Measurements from ENCODE around the gene SEC14L5.

SEC14L5 gene

GRCh38 chr16:4988647-4989046 is 30.5 kb downstream of the SEC14L5 start:
- no peak for FAIRE-seq

- no peak for FAIRE-seq
These were observed 31.4 kb downstream of the SEC14L5 start for GRCh38 chr16:4989391-4990006.

GRCh38 chr16:4990415-4990814 is 32.3 kb downstream of the SEC14L5 start:
- FAIRE-seq = no peak

- FAIRE-seq = no peak
These were observed 33.6 kb downstream of the SEC14L5 start for GRCh38 chr16:4991754-4992153.

- no peak for FAIRE-seq
These were observed 36.7 kb downstream of the SEC14L5 start for GRCh38 chr16:4994719-4995434.

GRCh38 chr16:5000573-5001001 is 42.5 kb downstream of the SEC14L5 start:
- no peak for FAIRE-seq

GRCh38 chr16:5001571-5001970 is 43.4 kb downstream of the SEC14L5 start:
- no peak for FAIRE-seq

- no peak for FAIRE-seq
These were observed 43.9 kb downstream of the SEC14L5 start for GRCh38 chr16:5001986-5002385.

- no peak for FAIRE-seq
These were observed 44.6 kb downstream of the SEC14L5 start for GRCh38 chr16:5002699-5003143.

GRCh38 chr16:5003211-5003610 is 45.1 kb downstream of the SEC14L5 start:
- no peak for FAIRE-seq

GRCh38 chr16:5003828-5004227 is 45.7 kb downstream of the SEC14L5 start:
- no peak for FAIRE-seq

GRCh38 chr16:5004311-5004710 is 46.2 kb downstream of the SEC14L5 start:
- no peak for FAIRE-seq

GRCh38 chr16:5005916-5006315 is 47.8 kb downstream of the SEC14L5 start:
- no peak for FAIRE-seq

GRCh38 chr16:5006348-5007193 is 48.4 kb downstream of the SEC14L5 start:
- FAIRE-seq = no peak

GRCh38 chr16:5007256-5007655 is 49.1 kb downstream of the SEC14L5 start:
- FAIRE-seq = no peak

- FAIRE-seq = no peak
These were observed 50.2 kb downstream of the SEC14L5 start for GRCh38 chr16:5008311-5008731.

- no peak for FAIRE-seq
These were observed 52.6 kb downstream of the SEC14L5 start for GRCh38 chr16:5010576-5011329.

- no peak for FAIRE-seq
These were observed 53.5 kb downstream of the SEC14L5 start for GRCh38 chr16:5011637-5012036.

- no peak for FAIRE-seq
These were observed 54.8 kb downstream of the SEC14L5 start for GRCh38 chr16:5012887-5013286.

GRCh38 chr16:5015351-5015750 is 57.2 kb downstream of the SEC14L5 start:
- no peak for FAIRE-seq

GRCh38 chr16:5015887-5016286 is 57.8 kb downstream of the SEC14L5 start:
- FAIRE-seq = no peak

GRCh38 chr16:5016967-5017677 is 59.0 kb downstream of the SEC14L5 start:
- FAIRE-seq = no peak
